ENCODE data around the gene WDR64. TPM values are rescaled to one million over a fixed set of nuclear protein-coding genes. Genes with fewer than 3 reads are reported as not detected.
"Not testable (repeated sequence)": the region's sequence is repeated elsewhere in the genome, so short reads cannot be mapped to it uniquely, and the experiment has no call there.

Gene WDR64
- total RNA-seq, 2 experiments from 2014 or later = 0.32 TPM; not detected in 1

- H3K36me3 Mint-ChIP-seq = no peaks in the 10 kb centered on the region
- no peak overlapping the region for H3K27ac Mint-ChIP-seq
- no peaks in the 10 kb centered on the region for H3K27me3 Mint-ChIP-seq
- no peaks in the 10 kb centered on the region for H3K9me3 Mint-ChIP-seq
- DNase-seq = no peak
- no peak overlapping the region for H3K4me3 Mint-ChIP-seq
- H3K4me1 Mint-ChIP-seq = no peaks in the 10 kb centered on the region
Observed at GRCh38 chr1:241787691-241788090, 135.6 kb downstream of the WDR64 start.

- no peak for DNase-seq
- H3K36me3 Mint-ChIP-seq = no peaks in the 10 kb centered on the region
- no peaks in the 10 kb centered on the region for H3K27me3 Mint-ChIP-seq
- H3K4me3 Mint-ChIP-seq = no peak overlapping the region
- H3K4me1 Mint-ChIP-seq = no peaks in the 10 kb centered on the region
- H3K27ac Mint-ChIP-seq = no peak overlapping the region
- no peaks in the 10 kb centered on the region for H3K9me3 Mint-ChIP-seq
Observed at GRCh38 chr1:241789061-241789460, 137.0 kb downstream of the WDR64 start.

GRCh38 chr1:241799416-241799815 is 147.3 kb downstream of the WDR64 start:
- Mint-ChIP-seq H3K27me3 (no peaks in the 10 kb centered on the region), H3K27ac (no peak overlapping the region), H3K9me3 (no peaks in the 10 kb centered on the region), H3K4me1 (no peaks in the 10 kb centered on the region), H3K36me3 (no peaks in the 10 kb centered on the region), H3K4me3 (no peak overlapping the region)
- no peak for DNase-seq

- Mint-ChIP-seq H3K4me3 (no peak overlapping the region), H3K9me3 (no peaks in the 10 kb centered on the region), H3K36me3 (no peaks in the 10 kb centered on the region), H3K4me1 (no peaks in the 10 kb centered on the region), H3K27ac (no peak overlapping the region), H3K27me3 (no peaks in the 10 kb centered on the region)
- no peak for DNase-seq
Observed at GRCh38 chr1:241800640-241801039, 148.6 kb downstream of the WDR64 start.

GRCh38 chr1:241802863-241803262 is 150.8 kb downstream of the WDR64 start:
- no peak overlapping the region for H3K27ac Mint-ChIP-seq
- H3K36me3 Mint-ChIP-seq = no peaks in the 10 kb centered on the region
- H3K4me1 Mint-ChIP-seq = no peaks in the 10 kb centered on the region
- H3K9me3 Mint-ChIP-seq = no peaks in the 10 kb centered on the region
- H3K4me3 Mint-ChIP-seq = no peak overlapping the region
- no peak for DNase-seq
- H3K27me3 Mint-ChIP-seq = no peaks in the 10 kb centered on the region

- H3K4me3 Mint-ChIP-seq, H3K9me3 Mint-ChIP-seq, H3K27ac Mint-ChIP-seq, DNase-seq, H3K36me3 Mint-ChIP-seq, H3K4me1 Mint-ChIP-seq, H3K27me3 Mint-ChIP-seq: not testable (repeated sequence)
Observed at GRCh38 chr1:241804706-241805105, 152.6 kb downstream of the WDR64 start.

- H3K27me3 Mint-ChIP-seq = peaks cover 3% of the 10 kb centered on the region
- no peak overlapping the region for H3K27ac Mint-ChIP-seq
- H3K4me1 Mint-ChIP-seq = no peaks in the 10 kb centered on the region
- no peaks in the 10 kb centered on the region for H3K36me3 Mint-ChIP-seq
- no peak overlapping the region for H3K4me3 Mint-ChIP-seq
- no peak for DNase-seq
- no peaks in the 10 kb centered on the region for H3K9me3 Mint-ChIP-seq
Observed at GRCh38 chr1:241808265-241808664, 156.2 kb downstream of the WDR64 start.

- no peak for DNase-seq
- no peaks in the 10 kb centered on the region for H3K36me3 Mint-ChIP-seq
- H3K9me3 Mint-ChIP-seq = no peaks in the 10 kb centered on the region
- H3K27ac Mint-ChIP-seq = no peak overlapping the region
- peaks cover 3% of the 10 kb centered on the region for H3K27me3 Mint-ChIP-seq
- no peaks in the 10 kb centered on the region for H3K4me1 Mint-ChIP-seq
- no peak overlapping the region for H3K4me3 Mint-ChIP-seq
Observed at GRCh38 chr1:241810769-241811405, 158.8 kb downstream of the WDR64 start.

GRCh38 chr1:241813768-241814320 is 161.8 kb downstream of the WDR64 start:
- H3K27me3 Mint-ChIP-seq = peaks cover 3% of the 10 kb centered on the region
- no peaks in the 10 kb centered on the region for H3K36me3 Mint-ChIP-seq
- no peaks in the 10 kb centered on the region for H3K4me1 Mint-ChIP-seq
- no peak overlapping the region for H3K27ac Mint-ChIP-seq
- DNase-seq = no peak
- no peaks in the 10 kb centered on the region for H3K9me3 Mint-ChIP-seq
- no peak overlapping the region for H3K4me3 Mint-ChIP-seq

- H3K36me3 Mint-ChIP-seq = no peaks in the 10 kb centered on the region
- DNase-seq = no peak
- peaks cover 2% of the 10 kb centered on the region for H3K27me3 Mint-ChIP-seq
- H3K4me1 Mint-ChIP-seq = no peaks in the 10 kb centered on the region
- no peaks in the 10 kb centered on the region for H3K9me3 Mint-ChIP-seq
- no peak overlapping the region for H3K27ac Mint-ChIP-seq
- no peak overlapping the region for H3K4me3 Mint-ChIP-seq
Observed at GRCh38 chr1:241816008-241816407, 163.9 kb downstream of the WDR64 start.

- H3K36me3 Mint-ChIP-seq = no peaks in the 10 kb centered on the region
- no peaks in the 10 kb centered on the region for H3K9me3 Mint-ChIP-seq
- no peaks in the 10 kb centered on the region for H3K4me1 Mint-ChIP-seq
- H3K4me3 Mint-ChIP-seq = no peak overlapping the region
- DNase-seq = no peak
- no peak overlapping the region for H3K27ac Mint-ChIP-seq
- no peaks in the 10 kb centered on the region for H3K27me3 Mint-ChIP-seq
Observed at GRCh38 chr1:241817331-241817792, 165.3 kb downstream of the WDR64 start.

- Mint-ChIP-seq H3K36me3 (no peaks in the 10 kb centered on the region), H3K4me3 (no peak overlapping the region), H3K27me3 (no peaks in the 10 kb centered on the region), H3K27ac (no peak overlapping the region), H3K4me1 (no peaks in the 10 kb centered on the region), H3K9me3 (no peaks in the 10 kb centered on the region)
- no peak for DNase-seq
Observed at GRCh38 chr1:241817956-241818612, 166.0 kb downstream of the WDR64 start.

- no peaks in the 10 kb centered on the region for H3K36me3 Mint-ChIP-seq
- no peaks in the 10 kb centered on the region for H3K27me3 Mint-ChIP-seq
- no peak overlapping the region for H3K4me3 Mint-ChIP-seq
- H3K9me3 Mint-ChIP-seq = no peaks in the 10 kb centered on the region
- no peak overlapping the region for H3K27ac Mint-ChIP-seq
- H3K4me1 Mint-ChIP-seq = no peaks in the 10 kb centered on the region
- no peak for DNase-seq
Observed at GRCh38 chr1:241819340-241819866, 167.3 kb downstream of the WDR64 start.

- no peak overlapping the region for H3K27ac Mint-ChIP-seq
- H3K4me1 Mint-ChIP-seq = no peaks in the 10 kb centered on the region
- no peak overlapping the region for H3K4me3 Mint-ChIP-seq
- H3K27me3 Mint-ChIP-seq = no peaks in the 10 kb centered on the region
- DNase-seq = no peak
- H3K36me3 Mint-ChIP-seq = no peaks in the 10 kb centered on the region
- no peaks in the 10 kb centered on the region for H3K9me3 Mint-ChIP-seq
Observed at GRCh38 chr1:241821363-241821762, 169.3 kb downstream of the WDR64 start.

- H3K27ac Mint-ChIP-seq = no peak overlapping the region
- no peaks in the 10 kb centered on the region for H3K27me3 Mint-ChIP-seq
- no peaks in the 10 kb centered on the region for H3K9me3 Mint-ChIP-seq
- no peak for DNase-seq
- no peaks in the 10 kb centered on the region for H3K36me3 Mint-ChIP-seq
- H3K4me3 Mint-ChIP-seq = no peak overlapping the region
- H3K4me1 Mint-ChIP-seq = no peaks in the 10 kb centered on the region
Observed at GRCh38 chr1:241822846-241823245, 170.8 kb downstream of the WDR64 start.

GRCh38 chr1:241823925-241824324 is 171.8 kb downstream of the WDR64 start:
- Mint-ChIP-seq H3K27me3 (no peaks in the 10 kb centered on the region), H3K36me3 (no peaks in the 10 kb centered on the region), H3K4me1 (no peaks in the 10 kb centered on the region), H3K27ac (no peak overlapping the region), H3K9me3 (no peaks in the 10 kb centered on the region), H3K4me3 (no peak overlapping the region)
- no peak for DNase-seq
